ENCODE measurements around the gene ZNF552. TPM values are rescaled to one million over a fixed set of nuclear protein-coding genes. Genes with fewer than 3 reads are reported as not detected.

The ZNF552 gene
- total and polyA plus RNA-seq, 2 of the 13 experiments (the other 11 are each of a cell fraction or from before 2014, with no cell fraction given) = 8.1 to 16.6 TPM

DNA sequence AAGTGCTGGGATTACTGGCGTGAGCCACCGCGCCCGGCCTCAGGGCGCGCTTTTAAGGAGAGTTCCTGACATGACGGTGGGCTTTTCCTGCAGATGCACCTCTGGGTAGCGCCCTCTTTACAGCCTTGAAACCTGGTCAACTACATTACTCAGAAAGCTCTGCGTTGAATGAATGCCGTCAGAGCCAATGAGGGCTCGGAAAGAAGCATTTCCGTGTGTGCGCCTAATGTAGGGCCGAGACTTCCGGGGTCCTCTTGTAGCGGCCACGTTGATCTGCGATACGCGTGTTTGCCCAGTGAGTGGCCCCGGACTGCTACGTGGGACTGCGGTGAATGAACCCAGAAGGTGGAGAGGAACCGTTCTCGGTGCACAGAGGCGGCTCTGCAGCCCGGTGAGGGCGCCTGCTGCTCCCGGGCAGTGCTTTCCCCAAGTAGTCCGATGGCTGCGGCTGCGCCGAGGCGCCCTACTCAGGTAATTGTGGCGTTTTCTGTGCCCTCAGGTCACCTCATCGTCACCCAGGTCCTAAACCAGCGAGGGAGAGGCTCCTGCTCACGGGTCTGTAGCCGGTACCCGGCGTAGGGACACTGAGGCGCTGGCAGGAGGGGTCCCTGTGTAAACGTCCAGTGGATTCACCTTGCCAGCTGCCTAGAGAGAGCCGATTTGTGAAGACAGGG, 4.9 kb upstream of the ZNF552 start (continued):
- TF ChIP-seq PAXIP1 (CRISPR knock-in tag; conservative IDR thresholded peaks at IDR 0.05) (no peak; the same call in 1 of the 2 replicates), CENPT (CRISPR knock-in tag; IDR thresholded peaks at IDR 0.05; ENCODE audit: low read depth) (no peak), ZNF503 (CRISPR knock-in tag; IDR thresholded peaks at IDR 0.05) (peak; percentile 64; the same call in 1 of the 2 replicates), YEATS2 (CRISPR knock-in tag; IDR thresholded peaks at IDR 0.05; ENCODE audit: borderline replicate concordance) (peak; percentile 92; the same call in 1 of the 2 replicates), KDM5B (CRISPR knock-in tag; IDR thresholded peaks at IDR 0.05; ENCODE audit: borderline replicate concordance) (peak; percentile 70; the same call in 1 of the 2 replicates), ZNF646 (CRISPR knock-in tag; IDR thresholded peaks at IDR 0.05) (no peak)
- TF ChIP-seq, protein P1, sequence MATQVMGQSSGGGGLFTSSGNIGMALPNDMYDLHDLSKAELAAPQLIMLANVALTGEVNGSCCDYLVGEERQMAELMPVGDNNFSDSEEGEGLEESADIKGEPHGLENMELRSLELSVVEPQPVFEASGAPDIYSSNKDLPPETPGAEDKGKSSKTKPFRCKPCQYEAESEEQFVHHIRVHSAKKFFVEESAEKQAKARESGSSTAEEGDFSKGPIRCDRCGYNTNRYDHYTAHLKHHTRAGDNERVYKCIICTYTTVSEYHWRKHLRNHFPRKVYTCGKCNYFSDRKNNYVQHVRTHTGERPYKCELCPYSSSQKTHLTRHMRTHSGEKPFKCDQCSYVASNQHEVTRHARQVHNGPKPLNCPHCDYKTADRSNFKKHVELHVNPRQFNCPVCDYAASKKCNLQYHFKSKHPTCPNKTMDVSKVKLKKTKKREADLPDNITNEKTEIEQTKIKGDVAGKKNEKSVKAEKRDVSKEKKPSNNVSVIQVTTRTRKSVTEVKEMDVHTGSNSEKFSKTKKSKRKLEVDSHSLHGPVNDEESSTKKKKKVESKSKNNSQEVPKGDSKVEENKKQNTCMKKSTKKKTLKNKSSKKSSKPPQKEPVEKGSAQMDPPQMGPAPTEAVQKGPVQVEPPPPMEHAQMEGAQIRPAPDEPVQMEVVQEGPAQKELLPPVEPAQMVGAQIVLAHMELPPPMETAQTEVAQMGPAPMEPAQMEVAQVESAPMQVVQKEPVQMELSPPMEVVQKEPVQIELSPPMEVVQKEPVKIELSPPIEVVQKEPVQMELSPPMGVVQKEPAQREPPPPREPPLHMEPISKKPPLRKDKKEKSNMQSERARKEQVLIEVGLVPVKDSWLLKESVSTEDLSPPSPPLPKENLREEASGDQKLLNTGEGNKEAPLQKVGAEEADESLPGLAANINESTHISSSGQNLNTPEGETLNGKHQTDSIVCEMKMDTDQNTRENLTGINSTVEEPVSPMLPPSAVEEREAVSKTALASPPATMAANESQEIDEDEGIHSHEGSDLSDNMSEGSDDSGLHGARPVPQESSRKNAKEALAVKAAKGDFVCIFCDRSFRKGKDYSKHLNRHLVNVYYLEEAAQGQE (IDR thresholded peaks at IDR 0.05; ENCODE audit: borderline replicate concordance in 1 of 2, low read depth in 1 of 2, low read length in 2 of 2) = no peak
- TF ChIP-seq, protein P2, sequence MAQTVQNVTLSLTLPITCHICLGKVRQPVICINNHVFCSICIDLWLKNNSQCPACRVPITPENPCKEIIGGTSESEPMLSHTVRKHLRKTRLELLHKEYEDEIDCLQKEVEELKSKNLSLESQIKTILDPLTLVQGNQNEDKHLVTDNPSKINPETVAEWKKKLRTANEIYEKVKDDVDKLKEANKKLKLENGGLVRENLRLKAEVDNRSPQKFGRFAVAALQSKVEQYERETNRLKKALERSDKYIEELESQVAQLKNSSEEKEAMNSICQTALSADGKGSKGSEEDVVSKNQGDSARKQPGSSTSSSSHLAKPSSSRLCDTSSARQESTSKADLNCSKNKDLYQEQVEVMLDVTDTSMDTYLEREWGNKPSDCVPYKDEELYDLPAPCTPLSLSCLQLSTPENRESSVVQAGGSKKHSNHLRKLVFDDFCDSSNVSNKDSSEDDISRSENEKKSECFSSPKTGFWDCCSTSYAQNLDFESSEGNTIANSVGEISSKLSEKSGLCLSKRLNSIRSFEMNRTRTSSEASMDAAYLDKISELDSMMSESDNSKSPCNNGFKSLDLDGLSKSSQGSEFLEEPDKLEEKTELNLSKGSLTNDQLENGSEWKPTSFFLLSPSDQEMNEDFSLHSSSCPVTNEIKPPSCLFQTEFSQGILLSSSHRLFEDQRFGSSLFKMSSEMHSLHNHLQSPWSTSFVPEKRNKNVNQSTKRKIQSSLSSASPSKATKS (CRISPR knock-in tag; IDR thresholded peaks at IDR 0.05) = no peak
